ENCODE data around the gene NXNL1. TPM values are rescaled to one million over a fixed set of nuclear protein-coding genes. Genes with fewer than 3 reads are reported as not detected.

NXNL1 gene
- total and polyA plus RNA-seq, 4 donors: not detected

DNA sequence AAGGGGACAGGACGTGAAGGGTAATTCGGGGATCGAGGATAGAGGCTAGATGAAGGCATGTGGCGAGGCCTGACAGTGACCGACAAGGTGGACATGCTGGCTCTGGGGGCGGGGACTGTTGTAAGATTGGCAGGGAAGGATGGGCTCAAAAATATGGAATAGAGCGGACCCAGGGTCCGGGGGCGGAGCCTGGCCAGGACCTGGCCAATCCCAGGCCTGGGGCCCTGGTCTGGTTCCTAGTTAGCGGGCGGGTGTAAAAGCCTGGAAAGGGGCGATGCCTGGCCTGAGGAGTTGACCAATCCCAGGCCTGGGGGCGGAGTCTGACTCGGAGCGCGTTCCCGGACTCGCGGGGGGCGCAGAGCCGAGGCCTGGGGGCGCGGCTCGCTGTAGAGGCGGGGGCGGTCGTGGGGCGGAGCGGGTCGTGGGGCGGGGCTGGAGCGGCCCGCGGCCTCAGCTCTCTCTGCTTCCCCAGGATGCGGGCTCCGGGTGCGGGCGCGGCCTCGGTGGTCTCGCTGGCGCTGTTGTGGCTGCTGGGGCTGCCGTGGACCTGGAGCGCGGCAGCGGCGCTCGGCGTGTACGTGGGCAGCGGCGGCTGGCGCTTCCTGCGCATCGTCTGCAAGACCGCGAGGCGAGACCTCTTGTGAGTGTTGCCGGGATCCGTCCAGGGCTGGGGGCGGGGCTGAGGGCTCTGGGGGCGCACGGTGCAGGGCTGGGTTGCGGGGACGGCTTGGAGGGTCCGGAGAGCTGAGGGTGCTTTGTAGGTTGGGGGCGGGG lies 9.5 kb upstream of the NXNL1 start, which contains the start of gene SLC27A1:
Gene SLC27A1, plus strand, starts transcription at position 457 of the 774 bp plus-strand sequence. Its CDS starts 17 bp downstream, at position 474.
- H3K36me3 ChIP-seq (ENCODE audit: control insufficient read depth in 4 of 4, insufficient read depth in 3 of 4, low read depth in 1 of 4, low read length in 3 of 4): no peaks in the 10 kb centered on the region
- no peaks in the 10 kb centered on the region for H3K27me3 ChIP-seq (ENCODE audit: control insufficient read depth in 4 of 4, insufficient read depth in 4 of 4, low read length in 3 of 4)
- peaks cover 5 to 14% (median 11%) of the 10 kb centered on the region in 4 donors for H3K4me1 ChIP-seq (ENCODE audit: control insufficient read depth in 4 of 4, insufficient read depth in 4 of 4, low read length in 3 of 4)
- peak within 1 kb of the TSS; percentile 80 to 95 for H3K27ac ChIP-seq (ENCODE audit: low read depth in 1 of 2, low read length in 2 of 2)
- H3K9me3 ChIP-seq (ENCODE audit: control insufficient read depth in 4 of 4, low read length in 3 of 4): no peaks in the 10 kb centered on the region
- DNase-seq (ENCODE audit: low spot score): peak; percentile 92
- H3K4me3 ChIP-seq (ENCODE audit: low read depth in 1 of 3, low read length in 3 of 3): peak within 1 kb of the TSS; percentile 76 to 93 (median 83)
- under 1% methylated on average over 67 of the region's 67 CpGs for WGBS
- H3K9ac ChIP-seq (ENCODE audit: low read depth in 1 of 2, low read length in 2 of 2): no peak within 1 kb of the TSS
- TF ChIP-seq RAD21 (IDR thresholded peaks at IDR 0.05) (no peak), HNF4G (IDR thresholded peaks at IDR 0.05) (no peak), RXRA (IDR thresholded peaks at IDR 0.05) (peak in 1 of 2 donors; percentile 34), GABPA (IDR thresholded peaks at IDR 0.05 in 1 of 2, conservative IDR thresholded peaks at IDR 0.05 in 1 of 2) (peak in 1 of 2 donors; percentile 49), EGR1 (IDR thresholded peaks at IDR 0.05; ENCODE audit: low read depth in 2 of 2) (peak; percentile 55 to 86), JUND (IDR thresholded peaks at IDR 0.05) (no peak), HNF4A (conservative IDR thresholded peaks at IDR 0.05) (peak; percentile 47 to 61), NR2F2 (IDR thresholded peaks at IDR 0.05) (no peak), FOXA2 (IDR thresholded peaks at IDR 0.05) (no peak), FOXA1 (IDR thresholded peaks at IDR 0.05) (no peak), YY1 (IDR thresholded peaks at IDR 0.05) (no peak), TAF1 (conservative IDR thresholded peaks at IDR 0.05) (no peak), SP1 (IDR thresholded peaks at IDR 0.05) (peak; percentile 91)
- TF ChIP-seq, protein P1, sequence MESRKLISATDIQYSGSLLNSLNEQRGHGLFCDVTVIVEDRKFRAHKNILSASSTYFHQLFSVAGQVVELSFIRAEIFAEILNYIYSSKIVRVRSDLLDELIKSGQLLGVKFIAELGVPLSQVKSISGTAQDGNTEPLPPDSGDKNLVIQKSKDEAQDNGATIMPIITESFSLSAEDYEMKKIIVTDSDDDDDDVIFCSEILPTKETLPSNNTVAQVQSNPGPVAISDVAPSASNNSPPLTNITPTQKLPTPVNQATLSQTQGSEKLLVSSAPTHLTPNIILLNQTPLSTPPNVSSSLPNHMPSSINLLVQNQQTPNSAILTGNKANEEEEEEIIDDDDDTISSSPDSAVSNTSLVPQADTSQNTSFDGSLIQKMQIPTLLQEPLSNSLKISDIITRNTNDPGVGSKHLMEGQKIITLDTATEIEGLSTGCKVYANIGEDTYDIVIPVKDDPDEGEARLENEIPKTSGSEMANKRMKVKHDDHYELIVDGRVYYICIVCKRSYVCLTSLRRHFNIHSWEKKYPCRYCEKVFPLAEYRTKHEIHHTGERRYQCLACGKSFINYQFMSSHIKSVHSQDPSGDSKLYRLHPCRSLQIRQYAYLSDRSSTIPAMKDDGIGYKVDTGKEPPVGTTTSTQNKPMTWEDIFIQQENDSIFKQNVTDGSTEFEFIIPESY (IDR thresholded peaks at IDR 0.05): no peak
- TF ChIP-seq, protein P2, sequence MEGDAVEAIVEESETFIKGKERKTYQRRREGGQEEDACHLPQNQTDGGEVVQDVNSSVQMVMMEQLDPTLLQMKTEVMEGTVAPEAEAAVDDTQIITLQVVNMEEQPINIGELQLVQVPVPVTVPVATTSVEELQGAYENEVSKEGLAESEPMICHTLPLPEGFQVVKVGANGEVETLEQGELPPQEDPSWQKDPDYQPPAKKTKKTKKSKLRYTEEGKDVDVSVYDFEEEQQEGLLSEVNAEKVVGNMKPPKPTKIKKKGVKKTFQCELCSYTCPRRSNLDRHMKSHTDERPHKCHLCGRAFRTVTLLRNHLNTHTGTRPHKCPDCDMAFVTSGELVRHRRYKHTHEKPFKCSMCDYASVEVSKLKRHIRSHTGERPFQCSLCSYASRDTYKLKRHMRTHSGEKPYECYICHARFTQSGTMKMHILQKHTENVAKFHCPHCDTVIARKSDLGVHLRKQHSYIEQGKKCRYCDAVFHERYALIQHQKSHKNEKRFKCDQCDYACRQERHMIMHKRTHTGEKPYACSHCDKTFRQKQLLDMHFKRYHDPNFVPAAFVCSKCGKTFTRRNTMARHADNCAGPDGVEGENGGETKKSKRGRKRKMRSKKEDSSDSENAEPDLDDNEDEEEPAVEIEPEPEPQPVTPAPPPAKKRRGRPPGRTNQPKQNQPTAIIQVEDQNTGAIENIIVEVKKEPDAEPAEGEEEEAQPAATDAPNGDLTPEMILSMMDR (IDR thresholded peaks at IDR 0.05; ENCODE audit: low read depth, low read length, missing input control): no peak
- TF ChIP-seq, protein P3, sequence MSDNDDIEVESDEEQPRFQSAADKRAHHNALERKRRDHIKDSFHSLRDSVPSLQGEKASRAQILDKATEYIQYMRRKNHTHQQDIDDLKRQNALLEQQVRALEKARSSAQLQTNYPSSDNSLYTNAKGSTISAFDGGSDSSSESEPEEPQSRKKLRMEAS (IDR thresholded peaks at IDR 0.05): peak; percentile 57
- TF ChIP-seq, protein P4, sequence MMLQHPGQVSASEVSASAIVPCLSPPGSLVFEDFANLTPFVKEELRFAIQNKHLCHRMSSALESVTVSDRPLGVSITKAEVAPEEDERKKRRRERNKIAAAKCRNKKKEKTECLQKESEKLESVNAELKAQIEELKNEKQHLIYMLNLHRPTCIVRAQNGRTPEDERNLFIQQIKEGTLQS (IDR thresholded peaks at IDR 0.05): no peak
- TF ChIP-seq, protein P5, sequence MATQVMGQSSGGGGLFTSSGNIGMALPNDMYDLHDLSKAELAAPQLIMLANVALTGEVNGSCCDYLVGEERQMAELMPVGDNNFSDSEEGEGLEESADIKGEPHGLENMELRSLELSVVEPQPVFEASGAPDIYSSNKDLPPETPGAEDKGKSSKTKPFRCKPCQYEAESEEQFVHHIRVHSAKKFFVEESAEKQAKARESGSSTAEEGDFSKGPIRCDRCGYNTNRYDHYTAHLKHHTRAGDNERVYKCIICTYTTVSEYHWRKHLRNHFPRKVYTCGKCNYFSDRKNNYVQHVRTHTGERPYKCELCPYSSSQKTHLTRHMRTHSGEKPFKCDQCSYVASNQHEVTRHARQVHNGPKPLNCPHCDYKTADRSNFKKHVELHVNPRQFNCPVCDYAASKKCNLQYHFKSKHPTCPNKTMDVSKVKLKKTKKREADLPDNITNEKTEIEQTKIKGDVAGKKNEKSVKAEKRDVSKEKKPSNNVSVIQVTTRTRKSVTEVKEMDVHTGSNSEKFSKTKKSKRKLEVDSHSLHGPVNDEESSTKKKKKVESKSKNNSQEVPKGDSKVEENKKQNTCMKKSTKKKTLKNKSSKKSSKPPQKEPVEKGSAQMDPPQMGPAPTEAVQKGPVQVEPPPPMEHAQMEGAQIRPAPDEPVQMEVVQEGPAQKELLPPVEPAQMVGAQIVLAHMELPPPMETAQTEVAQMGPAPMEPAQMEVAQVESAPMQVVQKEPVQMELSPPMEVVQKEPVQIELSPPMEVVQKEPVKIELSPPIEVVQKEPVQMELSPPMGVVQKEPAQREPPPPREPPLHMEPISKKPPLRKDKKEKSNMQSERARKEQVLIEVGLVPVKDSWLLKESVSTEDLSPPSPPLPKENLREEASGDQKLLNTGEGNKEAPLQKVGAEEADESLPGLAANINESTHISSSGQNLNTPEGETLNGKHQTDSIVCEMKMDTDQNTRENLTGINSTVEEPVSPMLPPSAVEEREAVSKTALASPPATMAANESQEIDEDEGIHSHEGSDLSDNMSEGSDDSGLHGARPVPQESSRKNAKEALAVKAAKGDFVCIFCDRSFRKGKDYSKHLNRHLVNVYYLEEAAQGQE (IDR thresholded peaks at IDR 0.05): peak; percentile 63
